ENCODE results near the gene BABAM1. TPM values are rescaled to one million over a fixed set of nuclear protein-coding genes. Genes with fewer than 3 reads are reported as not detected.

The BABAM1 gene
- total RNA-seq, 1 donor from 2014 or later, result 64.7 TPM

GRCh38 chr19:17327654-17328516, 60.6 kb downstream of the BABAM1 start:
- Histone ChIP-seq H3K9me3 (ENCODE audit: control insufficient read depth in 3 of 3, low read length in 3 of 3) (no peaks in the 10 kb centered on the region), H3K4me3 (ENCODE audit: low read length in 3 of 3) (no peak overlapping the region), H3K36me3 (ENCODE audit: control insufficient read depth in 3 of 3, insufficient read depth in 3 of 3, low read length in 3 of 3) (peaks cover 19 to 28% (median 23%) of the 10 kb centered on the region in 3 donors), H3K27ac (ENCODE audit: low read depth, low read length) (no peak overlapping the region), H3K9ac (ENCODE audit: low read depth in 1 of 3, low read length in 3 of 3) (no peak overlapping the region), H3K4me1 (ENCODE audit: control insufficient read depth in 3 of 3, insufficient read depth in 3 of 3, low read length in 3 of 3) (no peaks in the 10 kb centered on the region), H3K27me3 (ENCODE audit: control insufficient read depth in 3 of 3, insufficient read depth in 3 of 3, low read length in 3 of 3) (no peaks in the 10 kb centered on the region)

Other genes with a start within 250 kb of the BABAM1 start
- gene CPAMD8, start 240.6 kb upstream of the BABAM1 start, total RNA-seq, result 3.7 TPM
- 2.6 TPM for gene HAUS8, start 192.0 kb upstream of the BABAM1 start, total RNA-seq
- 12.5 TPM for gene MYO9B, start 191.7 kb upstream of the BABAM1 start, total RNA-seq
- gene USE1, start 52.1 kb upstream of the BABAM1 start, total RNA-seq, result 19.3 TPM
- gene OCEL1, start 41.2 kb upstream of the BABAM1 start, total RNA-seq, result 4.7 TPM
- gene NR2F6, start 21.5 kb upstream of the BABAM1 start, total RNA-seq, result 21.9 TPM
- 2.1 TPM for gene USHBP1, start 2.7 kb upstream of the BABAM1 start, total RNA-seq
- 0.52 TPM for gene ANKLE1, start 14.5 kb downstream of the BABAM1 start, total RNA-seq
- gene ABHD8, start 36.0 kb downstream of the BABAM1 start, total RNA-seq, result 6.8 TPM
- 11.5 TPM for gene MRPL34, start 38.4 kb downstream of the BABAM1 start, total RNA-seq
- gene DDA1, start 42.1 kb downstream of the BABAM1 start, total RNA-seq, result 5.7 TPM
- gene ANO8, start 67.4 kb downstream of the BABAM1 start, total RNA-seq, result 1.6 TPM
- gene GTPBP3, start 70.1 kb downstream of the BABAM1 start, total RNA-seq, result 4.7 TPM
- 12.5 TPM for gene PLVAP, start 109.9 kb downstream of the BABAM1 start, total RNA-seq
- gene CCDC194, start 126.8 kb downstream of the BABAM1 start, total RNA-seq, result not detected
- 11.5 TPM for gene BST2, start 138.2 kb downstream of the BABAM1 start, total RNA-seq
- 21.9 TPM for gene MVB12A, start 152.6 kb downstream of the BABAM1 start, total RNA-seq
- 0.52 TPM for gene TMEM221, start 181.2 kb downstream of the BABAM1 start, total RNA-seq
- not detected for gene NXNL1, start 193.5 kb downstream of the BABAM1 start, total RNA-seq
- 12.0 TPM for gene SLC27A1, start 203.1 kb downstream of the BABAM1 start, total RNA-seq
- 39.1 TPM for gene PGLS, start 244.2 kb downstream of the BABAM1 start, total RNA-seq